Esophagus muscularis mucosa (tissue), 4 donors: ENCODE results near the gene NINJ1. TPM values are rescaled to one million over a fixed set of nuclear protein-coding genes. Genes with fewer than 3 reads are reported as not detected.

Experiments
- DNase-seq: peaks from one replicate; pipeline ENCODE4 v3.0.0-alpha.2; 2017; ENCODE audit errors: extremely low spot score
- H3K27ac ChIP-seq, 4 donors: fragments of 200-600 bp; sonication (generic); replicated peaks in 1 of 4; 1 replicate in 3 of 4; 2 replicates in 1 of 4; pipeline ENCODE4 v1.5.1; 2016 to 2019; ENCODE audit warnings: mild to moderate bottlenecking in 1 of 4
- H3K27me3 ChIP-seq, 4 donors: fragments of 200-600 bp; sonication (generic); one replicate each; pipeline versions ENCODE4 v1.5.1 to v1.6.0; 2016 to 2019
- H3K36me3 ChIP-seq, 4 donors: fragments of 200-600 bp; sonication (generic); one replicate each; pipeline ENCODE4 v1.5.1; 2016 to 2019
- H3K4me1 ChIP-seq, 4 donors: fragments of 200-600 bp; sonication (generic); one replicate each; pipeline ENCODE4 v1.5.1; 2016 to 2019
- H3K4me3 ChIP-seq, 4 donors: fragments of 200-600 bp; sonication (generic); 1 replicate in 2 of 4; 2 replicates in 2 of 4; pipeline ENCODE4 v1.5.1; 2016 to 2019; ENCODE audit warnings: mild to moderate bottlenecking in 4 of 4, moderate library complexity in 1 of 4
- H3K9me3 ChIP-seq, 4 donors: fragments of 200-600 bp; sonication (generic); 1 replicate in 3 of 4; 2 replicates in 1 of 4; pipeline ENCODE4 v1.5.1; 2016 to 2019
- CTCF ChIP-seq, 3 experiments: fragments of 200-600 bp in 2 of 3; fragments of 450-650 bp in 1 of 3; sonication (generic) in 2 of 3; IDR thresholded peaks; one replicate each; pipeline ENCODE4 v1.5.1; 2017 to 2019; ENCODE audit warnings: antibody characterized with exemption in 3 of 3, mild to moderate bottlenecking in 2 of 3, moderate library complexity in 1 of 3
- EP300 ChIP-seq: sonication (generic); formaldehyde crosslinking; IDR thresholded peaks from one replicate; pipeline ENCODE4 v1.6.1; 2017; ENCODE audit warnings: antibody characterized with exemption
- POLR2A ChIP-seq: fragments of 450-650 bp; IDR thresholded peaks from one replicate; pipeline ENCODE4 v1.6.1; 2017; ENCODE audit warnings: antibody characterized with exemption, moderate library complexity, mild to moderate bottlenecking, low read depth
- POLR2AphosphoS5 ChIP-seq, 2 donors: sonication (generic); formaldehyde crosslinking; IDR thresholded peaks; one replicate each; pipeline ENCODE4 v1.6.1; 2017; ENCODE audit warnings: antibody characterized with exemption in 2 of 2
- WGBS: methylation state at CpG from one replicate; pipeline ENCODE4 v1.1.5; 2018; 5-methylcytosine and 5-hydroxymethylcytosine counted together
- intact Hi-C: fragments of 100-400 bp; cut with DNase I; formaldehyde crosslinking; loops from one replicate; pipeline ENCODE4 v1.15.1; 2023
- total RNA-seq, 4 donors: library from RNA; depleted of rRNA; stranded (reverse); fragments of >200 nt; gene quantifications; one replicate each; pipeline versions ENCODE4 v1.1.0 to v1.2.1, GENCODE V29; 2016

NINJ1 gene
- total RNA-seq, 4 donors from 2014 or later: 69.3 to 90.6 (median 72.7) TPM

- TF ChIP-seq EP300 (no peak), POLR2AphosphoS5 (IDR thresholded peaks at IDR 0.05) (no peak), CTCF (IDR thresholded peaks at IDR 0.05) (no peak), POLR2A (no peak)
- Histone ChIP-seq H3K27ac (peak overlapping the region in 1 of 4 donors; percentile 2), H3K27me3 (no peaks in the 10 kb centered on the region), H3K9me3 (no peaks in the 10 kb centered on the region), H3K4me3 (no peak overlapping the region), H3K4me1 (peaks cover 32 to 61% (median 49%) of the 10 kb centered on the region in 4 donors), H3K36me3 (peaks cover 13 to 59% (median 54%) of the 10 kb centered on the region in 4 donors)
- intact Hi-C loops: no loop called here
- DNase-seq: no peak
- 65% methylated on average over 2 of the region's 14 CpGs for WGBS
Observed at GRCh38 chr9:93122721-93123221, 11.3 kb downstream of the NINJ1 start.

- H3K36me3 ChIP-seq: peaks cover 13 to 59% (median 54%) of the 10 kb centered on the region in 4 donors
Observed at GRCh38 chr9:93121316-93122241, 12.5 kb downstream of the NINJ1 start.

GRCh38 chr9:93120846-93121315, 13.2 kb downstream of the NINJ1 start:
- no peak for DNase-seq
- peaks cover 20 to 49% (median 39%) of the 10 kb centered on the region in 4 donors for H3K4me1 ChIP-seq
- peaks cover 13 to 55% (median 48%) of the 10 kb centered on the region in 4 donors for H3K36me3 ChIP-seq
- WGBS: 89% methylated on average over 11 of the region's 11 CpGs
- H3K9me3 ChIP-seq: no peaks in the 10 kb centered on the region
- H3K27me3 ChIP-seq: no peaks in the 10 kb centered on the region
- intact Hi-C loops: no loop called here
- H3K4me3 ChIP-seq: no peak overlapping the region
- TF ChIP-seq POLR2A (no peak), POLR2AphosphoS5 (IDR thresholded peaks at IDR 0.05) (no peak), CTCF (IDR thresholded peaks at IDR 0.05) (no peak), EP300 (no peak)
- H3K27ac ChIP-seq: peak overlapping the region; percentile 77 to 84 (median 82)

More at GRCh38 chr9:93121316-93122241, 12.5 kb downstream of the NINJ1 start:
- TF ChIP-seq EP300: no peak
- no peak for TF ChIP-seq CTCF (IDR thresholded peaks at IDR 0.05)
- no peak for TF ChIP-seq POLR2AphosphoS5 (IDR thresholded peaks at IDR 0.05)
- 80% methylated on average over 11 of the region's 20 CpGs for WGBS
- H3K9me3 ChIP-seq: no peaks in the 10 kb centered on the region
- H3K4me3 ChIP-seq: no peak overlapping the region
- H3K27ac ChIP-seq: peak overlapping the region; percentile 77 to 84 (median 82)
- H3K4me1 ChIP-seq: peaks cover 21 to 49% (median 39%) of the 10 kb centered on the region in 4 donors
- DNase-seq: no peak
- intact Hi-C loops: no loop called here
- H3K27me3 ChIP-seq: no peaks in the 10 kb centered on the region

GRCh38 chr9:93119953-93120845, 13.9 kb downstream of the NINJ1 start:
- Histone ChIP-seq H3K4me1 (peaks cover 20 to 43% (median 37%) of the 10 kb centered on the region in 4 donors), H3K9me3 (no peaks in the 10 kb centered on the region), H3K27me3 (no peaks in the 10 kb centered on the region), H3K4me3 (peak overlapping the region in 1 of 4 donors; percentile 14), H3K36me3 (peaks cover 13 to 48% (median 42%) of the 10 kb centered on the region in 4 donors), H3K27ac (peak overlapping the region; percentile 77 to 84 (median 82))
- peak; percentile 97 for DNase-seq
- intact Hi-C loops: no loop called here
- WGBS: 31% methylated on average over 18 of the region's 23 CpGs
- TF ChIP-seq POLR2AphosphoS5 (IDR thresholded peaks at IDR 0.05): peak; percentile 90 to 96
- TF ChIP-seq EP300: no peak
- peak; percentile 40 to 68 (median 40) for TF ChIP-seq CTCF (IDR thresholded peaks at IDR 0.05)
- no peak for TF ChIP-seq POLR2A
